K562 (cell line): ENCODE measurements around the gene TYW3. TPM values are rescaled to one million over a fixed set of nuclear protein-coding genes. Genes with fewer than 3 reads are reported as not detected.

ENCODE experiments used
- ATAC-seq: fragments of 200-7000 bp; cut with Tn5 transposase; 3 replicates; pipeline ENCODE4 v1.9.1; 2020; ENCODE audit warnings: moderate library complexity
- BruUV-seq: library from RNA; stranded (reverse); fragments of 400-500 nt; replicated peaks from 2 replicates; lab custom pipeline; 2021; lab: Mats Ljungman, UMichigan
- CTCF ChIA-PET: fragments of 300-600 bp; formaldehyde crosslinking; extraction: SDS; loops from one replicate; lab custom pipeline; 2021; ENCODE audit warnings: low intra/inter-chr PET ratio; lab: Yijun Ruan, JAX
- POLR2A ChIA-PET: fragments of 300-600, 350-650 bp; sonication (Branson Sonifier 250); formaldehyde crosslinking; extraction: SDS; loops from one replicate; lab custom pipeline; 2021; ENCODE audit warnings: antibody characterized with exemption, inconsistent platforms; lab: Yijun Ruan, JAX
- DNase-seq, 4 experiments: peaks; one replicate each; pipeline versions ENCODE4 v3.0.0 to v3.0.0-alpha.2; 2011 to 2018; ENCODE audit warnings: low spot score in 3 of 4, mixed read lengths in 3 of 4; ENCODE audit errors: extremely low read depth in 1 of 4
- FAIRE-seq: peaks from 2 replicates; lab custom pipeline; 2011; peaks lifted over from hg19 to GRCh38; lab: Jason Lieb, UNC
- H2AFZ ChIP-seq: 2 replicates; pipeline ENCODE4 v1.6.0; 2011; ENCODE audit warnings: low read depth, low read length, control low read depth, inconsistent platforms
- H3K27ac ChIP-seq: fragments of 200-600 bp; 3 replicates; pipeline ENCODE4 v1.8.0; 2011; ENCODE audit warnings: low read depth, mild to moderate bottlenecking, control low read depth, inconsistent platforms, low read length, moderate library complexity, mixed read lengths; ENCODE audit errors: extremely low read depth
- H3K27me3 ChIP-seq, 2 experiments: fragments of 300-600 bp in 1 of 2; 2 replicates in 1 of 2; 3 replicates in 1 of 2; pipeline versions ENCODE4 v1.6.0 to v1.8.0; 2011; ENCODE audit warnings: inconsistent platforms in 2 of 2, low read length in 2 of 2, mild to moderate bottlenecking in 1 of 2, mixed read lengths in 1 of 2, moderate library complexity in 1 of 2; ENCODE audit not compliant: control insufficient read depth in 2 of 2, insufficient read depth in 2 of 2
- H3K36me3 ChIP-seq: fragments of 300-600 bp; 3 replicates; pipeline ENCODE4 v1.8.0; 2011; ENCODE audit warnings: mild to moderate bottlenecking, low read length, inconsistent platforms; ENCODE audit not compliant: control insufficient read depth, insufficient read depth
- H3K4me1 ChIP-seq, 2 experiments: fragments of 200-600 bp in 1 of 2; replicated peaks in 1 of 2; 2 replicates in 1 of 2; 3 replicates in 1 of 2; pipeline versions ENCODE4 v1.5.1 to v1.8.0; 2011; ENCODE audit warnings: inconsistent platforms in 2 of 2, low read length in 2 of 2, mild to moderate bottlenecking in 1 of 2, mixed read lengths in 1 of 2, moderate library complexity in 1 of 2; ENCODE audit not compliant: control insufficient read depth in 2 of 2, insufficient read depth in 2 of 2
- H3K4me2 ChIP-seq: 2 replicates; pipeline ENCODE4 v1.6.1; 2011; ENCODE audit warnings: low read length, control low read depth, inconsistent platforms, mixed read lengths; ENCODE audit not compliant: insufficient read depth
- H3K4me3 ChIP-seq: fragments of 200-600 bp; sonication (generic), shearing (Covaris generic); 2 replicates; pipeline ENCODE4 v1.5.1; 2016; ENCODE audit warnings: control low read depth, inconsistent platforms
- H3K79me2 ChIP-seq: fragments of 200-600 bp; 3 replicates; pipeline ENCODE4 v1.8.0; 2011; ENCODE audit warnings: low read length, inconsistent platforms; ENCODE audit not compliant: control insufficient read depth, insufficient read depth
- H3K9ac ChIP-seq, 2 experiments: 2 replicates each; pipeline versions ENCODE4 v1.6.0 to v1.6.1; 2011; ENCODE audit warnings: low read depth in 2 of 2, low read length in 2 of 2, control low read depth in 1 of 2, inconsistent platforms in 1 of 2, mild to moderate bottlenecking in 1 of 2, mixed read lengths in 1 of 2; ENCODE audit not compliant: insufficient read depth in 1 of 2
- H3K9me1 ChIP-seq: one replicate; pipeline ENCODE4 v1.6.0; 2011; ENCODE audit warnings: inconsistent platforms, mild to moderate bottlenecking, low read length, moderate library complexity; ENCODE audit not compliant: control insufficient read depth, insufficient read depth
- H3K9me3 ChIP-seq: replicated peaks from 2 replicates; pipeline ENCODE4 v1.5.1; 2011; ENCODE audit warnings: low read depth, low read length, inconsistent platforms; ENCODE audit not compliant: control insufficient read depth, insufficient read depth
- H4K20me1 ChIP-seq: replicated peaks from 2 replicates; pipeline ENCODE4 v1.6.1; 2011; ENCODE audit warnings: low read length, inconsistent platforms, mixed read lengths; ENCODE audit not compliant: control insufficient read depth, insufficient read depth
- CHD2 ChIP-seq: IDR thresholded peaks from 2 replicates; pipeline ENCODE4 v1.6.1; 2011; ENCODE audit warnings: low read depth, low read length
- GTF3C2 ChIP-seq: IDR thresholded peaks from 3 replicates; pipeline ENCODE4 v1.6.1; 2011; ENCODE audit warnings: borderline replicate concordance, mild to moderate bottlenecking, moderate library complexity; ENCODE audit not compliant: insufficient read length; ENCODE audit errors: extremely low read depth
- NR2F6 ChIP-seq: fragments of 450-650 bp; formaldehyde crosslinking; IDR thresholded peaks from 2 replicates; pipeline ENCODE4 v1.4.0; 2020; ENCODE audit warnings: mild to moderate bottlenecking
- POLR3G ChIP-seq: IDR thresholded peaks from 2 replicates; pipeline ENCODE4 v1.6.1; 2011; ENCODE audit not compliant: insufficient read length, insufficient replicate concordance; ENCODE audit errors: extremely low read depth
- TBP ChIP-seq: optimal IDR thresholded peaks from 2 replicates; pipeline ENCODE3; 2011; ENCODE audit warnings: low read depth, low read length, improper control_type of control experiment
- ZNF134 ChIP-seq: fragments of 250-450 bp; sonication (Bioruptor Pico); conservative IDR thresholded peaks from 2 replicates; pipeline ENCODE4 v1.4.0; 2020
- WGBS: fragments of 100-300 bp; shearing (Covaris generic); methylation state at CpG from one replicate; pipeline ENCODE4 v1.1.6; 2016; ENCODE audit warnings: low coverage, mixed read lengths; ENCODE audit not compliant: insufficient coverage; ENCODE audit errors: missing lambda C conversion rate; 5-methylcytosine and 5-hydroxymethylcytosine counted together
- in situ Hi-C: fragments of 300-500 bp; cut with MboI; formaldehyde crosslinking; loops from 4 replicates; pipeline ENCODE4 v1.15.0; 2018; ENCODE audit warnings: inconsistent platforms, mixed read lengths
- intact Hi-C: fragments of 100-400 bp; cut with micrococcal nuclease; formaldehyde crosslinking; loops from 2 replicates; pipeline ENCODE4 v1.14.2; 2022
- polyA plus RNA-seq, 8 experiments: library from polyadenylated mRNA; depleted of rRNA in 4 of 8; stranded (reverse) in 5 of 8; unstranded in 3 of 8; fragments of >200 nt; fragmentation: Nextera tagmentation in 2 of 8; fragmentation: Illumina TruSeq in 1 of 8; extraction: Ambion mirVana in 2 of 8; extraction: Trizol in 1 of 8; gene quantifications; 2 replicates each; pipeline versions ENCODE4 v1.2.1 to v1.2.3, GENCODE V29; 2011 to 2014; ENCODE audit warnings: inconsistent platforms in 1 of 8, missing spikeins in 1 of 8
- total RNA-seq, 7 experiments: library from RNA; depleted of rRNA in 6 of 7; stranded (reverse); fragments of >200 nt in 6 of 7; fragmentation: Illumina TruSeq in 2 of 7; extraction: Trizol in 2 of 7; gene quantifications; 2 replicates each; pipeline versions ENCODE4 v1.2.1 to v1.2.3, GENCODE V29; 2011 to 2021; ENCODE audit warnings: low replicate concordance in 1 of 7
- TF ChIP-seq, protein P1 (sequence below): fragments of 450-650 bp; conservative IDR thresholded peaks from 2 replicates; pipeline ENCODE4 v1.6.1; 2016; ENCODE audit warnings: missing genetic modification characterization, low read depth, mild to moderate bottlenecking, missing compliant biosample characterization, moderate library complexity
- TF ChIP-seq, protein P2 (sequence below): fragments of 450-650 bp; IDR thresholded peaks from 2 replicates; pipeline ENCODE4 v1.6.1; 2014; ENCODE audit warnings: low read depth, mild to moderate bottlenecking, moderate library complexity, borderline replicate concordance

Gene TYW3
- total and polyA plus RNA-seq, 9 of the 15 experiments (the other 6 are each of a cell fraction or from before 2014, with no cell fraction given), result 22.0 to 54.0 (median 41.1) TPM

DNA sequence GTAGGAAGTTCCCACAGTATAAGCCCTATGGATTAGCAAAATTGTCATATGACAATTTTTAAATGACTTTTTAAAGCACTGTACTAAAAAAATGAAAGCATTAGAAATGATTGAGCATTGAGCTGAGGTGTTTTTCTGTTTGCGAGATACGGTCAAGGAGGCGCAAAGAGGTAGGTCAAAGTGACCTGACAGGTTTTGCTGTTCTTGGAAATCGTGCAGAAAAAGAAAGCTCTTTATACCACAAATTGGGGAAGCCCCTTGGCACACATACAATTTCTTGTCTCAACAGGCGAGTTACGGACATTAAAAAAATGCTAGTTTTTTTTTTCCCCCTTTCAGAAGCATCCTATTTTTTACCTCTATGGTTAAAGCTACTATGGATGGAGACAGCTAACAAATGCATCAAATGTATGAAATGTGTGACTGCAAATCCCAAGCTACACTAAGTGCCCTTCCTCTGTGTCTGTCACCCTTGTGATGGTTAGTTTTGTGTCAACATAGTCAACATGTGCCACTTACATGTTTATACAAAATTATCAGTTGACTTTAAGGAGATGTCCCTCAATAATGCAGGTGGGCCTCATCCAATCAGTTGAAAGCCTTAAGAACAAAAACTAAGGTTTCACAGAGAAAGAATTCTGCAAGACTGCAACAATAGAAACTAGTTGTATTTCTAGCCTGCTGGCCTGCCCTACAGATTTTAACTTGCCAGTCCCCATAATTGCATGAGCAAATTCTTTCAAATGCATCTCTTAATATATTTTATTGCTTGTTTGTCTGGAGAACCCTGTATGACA is 29.4 kb upstream of the TYW3 start:
- H3K27ac ChIP-seq, result no peak overlapping the region
- H3K4me2 ChIP-seq, result no peak overlapping the region
- no peak for DNase-seq
- H3K27me3 ChIP-seq, result no peaks in the 10 kb centered on the region
- intact Hi-C loops, result no loop called here
- H2AFZ ChIP-seq, result no peak overlapping the region
- BruUV-seq, result no TSS peak
- H4K20me1 ChIP-seq, result no peaks in the 10 kb centered on the region
- H3K4me1 ChIP-seq, result no peaks in the 10 kb centered on the region
- no peak overlapping the region for H3K4me3 ChIP-seq
- WGBS, result 95% methylated on average over 6 of the region's 6 CpGs
- no peak for FAIRE-seq
- POLR2A ChIA-PET, result no interaction called here
- H3K9me3 ChIP-seq, result no peaks in the 10 kb centered on the region
- H3K9me1 ChIP-seq, result no peaks in the 10 kb centered on the region
- H3K79me2 ChIP-seq, result no peaks in the 10 kb centered on the region
- CTCF ChIA-PET, result no interaction called here
- ATAC-seq, result no peak
- in situ Hi-C loops, result no loop called here
- no peak overlapping the region for H3K9ac ChIP-seq
- peaks cover 45% of the 10 kb centered on the region; the same call in 1 of the 3 replicates for H3K36me3 ChIP-seq
- peak; percentile 69 for TF ChIP-seq ZNF134 (CRISPR knock-in tag)
- no peak for TF ChIP-seq CHD2

- H3K27me3 ChIP-seq, result no peaks in the 10 kb centered on the region
- DNase-seq (no peak), ATAC-seq (no peak), FAIRE-seq (no peak)
- H3K4me1 ChIP-seq, result no peaks in the 10 kb centered on the region
- ChIA-PET CTCF (no interaction called here), POLR2A (no interaction called here)
- no peak overlapping the region for H2AFZ ChIP-seq
- no peak overlapping the region for H3K27ac ChIP-seq
- no peak overlapping the region for H3K9ac ChIP-seq
- H3K4me2 ChIP-seq, result no peak overlapping the region
- no peaks in the 10 kb centered on the region for H4K20me1 ChIP-seq
- no peaks in the 10 kb centered on the region for H3K9me3 ChIP-seq
- H3K4me3 ChIP-seq, result no peak overlapping the region
- intact Hi-C loops, result no loop called here
- 14% methylated on average over 1 of the region's 1 CpG for WGBS
- no peaks in the 10 kb centered on the region for H3K79me2 ChIP-seq
- no TSS peak for BruUV-seq
- H3K9me1 ChIP-seq, result no peaks in the 10 kb centered on the region
- in situ Hi-C loops, result no loop called here
- H3K36me3 ChIP-seq, result peaks cover 73% of the 10 kb centered on the region
- TF ChIP-seq, protein P1, sequence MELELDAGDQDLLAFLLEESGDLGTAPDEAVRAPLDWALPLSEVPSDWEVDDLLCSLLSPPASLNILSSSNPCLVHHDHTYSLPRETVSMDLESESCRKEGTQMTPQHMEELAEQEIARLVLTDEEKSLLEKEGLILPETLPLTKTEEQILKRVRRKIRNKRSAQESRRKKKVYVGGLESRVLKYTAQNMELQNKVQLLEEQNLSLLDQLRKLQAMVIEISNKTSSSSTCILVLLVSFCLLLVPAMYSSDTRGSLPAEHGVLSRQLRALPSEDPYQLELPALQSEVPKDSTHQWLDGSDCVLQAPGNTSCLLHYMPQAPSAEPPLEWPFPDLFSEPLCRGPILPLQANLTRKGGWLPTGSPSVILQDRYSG (tag), result no peak
- TF ChIP-seq POLR3G (no peak), NR2F6 (CRISPR knock-in tag) (no peak), GTF3C2 (no peak), TBP (no peak)
- TF ChIP-seq, protein P2, sequence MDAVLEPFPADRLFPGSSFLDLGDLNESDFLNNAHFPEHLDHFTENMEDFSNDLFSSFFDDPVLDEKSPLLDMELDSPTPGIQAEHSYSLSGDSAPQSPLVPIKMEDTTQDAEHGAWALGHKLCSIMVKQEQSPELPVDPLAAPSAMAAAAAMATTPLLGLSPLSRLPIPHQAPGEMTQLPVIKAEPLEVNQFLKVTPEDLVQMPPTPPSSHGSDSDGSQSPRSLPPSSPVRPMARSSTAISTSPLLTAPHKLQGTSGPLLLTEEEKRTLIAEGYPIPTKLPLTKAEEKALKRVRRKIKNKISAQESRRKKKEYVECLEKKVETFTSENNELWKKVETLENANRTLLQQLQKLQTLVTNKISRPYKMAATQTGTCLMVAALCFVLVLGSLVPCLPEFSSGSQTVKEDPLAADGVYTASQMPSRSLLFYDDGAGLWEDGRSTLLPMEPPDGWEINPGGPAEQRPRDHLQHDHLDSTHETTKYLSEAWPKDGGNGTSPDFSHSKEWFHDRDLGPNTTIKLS, result no peak
These were observed 20.1 kb upstream of the TYW3 start for GRCh38 chr1:74712881-74713280.
